RCC 7860 (cell line): Measurements from ENCODE around the gene POGLUT3.

ENCODE experiments used
- DNase-seq: peaks from one replicate; pipeline ENCODE4 v3.0.0-alpha.2; 2015; ENCODE audit warnings: low spot score
- FAIRE-seq: peaks from 2 replicates; lab custom pipeline; 2012; peaks lifted over from hg19 to GRCh38; lab: Jason Lieb, UNC

POGLUT3 gene, protein sequence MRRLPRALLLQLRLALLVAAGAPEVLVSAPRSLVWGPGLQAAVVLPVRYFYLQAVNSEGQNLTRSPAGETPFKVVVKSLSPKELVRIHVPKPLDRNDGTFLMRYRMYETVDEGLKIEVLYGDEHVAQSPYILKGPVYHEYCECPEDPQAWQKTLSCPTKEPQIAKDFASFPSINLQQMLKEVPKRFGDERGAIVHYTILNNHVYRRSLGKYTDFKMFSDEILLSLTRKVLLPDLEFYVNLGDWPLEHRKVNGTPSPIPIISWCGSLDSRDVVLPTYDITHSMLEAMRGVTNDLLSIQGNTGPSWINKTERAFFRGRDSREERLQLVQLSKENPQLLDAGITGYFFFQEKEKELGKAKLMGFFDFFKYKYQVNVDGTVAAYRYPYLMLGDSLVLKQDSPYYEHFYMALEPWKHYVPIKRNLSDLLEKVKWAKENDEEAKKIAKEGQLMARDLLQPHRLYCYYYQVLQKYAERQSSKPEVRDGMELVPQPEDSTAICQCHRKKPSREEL

GRCh38 chr11:108498046-108498815 lies at the start of gene POGLUT3:
TSS of gene POGLUT3 (minus strand) at chr11:108498384. CDS start at chr11:108498366, 18 bp downstream.
- FAIRE-seq (no peak), DNase-seq (no peak)

GRCh38 chr11:108545909-108546501 lies 47.8 kb upstream of the POGLUT3 start:
- DNase-seq = no peak
- no peak for FAIRE-seq

GRCh38 chr11:108543316-108543964 lies 45.3 kb upstream of the POGLUT3 start:
- FAIRE-seq = no peak
- no peak for DNase-seq

- DNase-seq (no peak), FAIRE-seq (no peak)
Measured at GRCh38 chr11:108541531-108541930, 43.3 kb upstream of the POGLUT3 start.

DNA sequence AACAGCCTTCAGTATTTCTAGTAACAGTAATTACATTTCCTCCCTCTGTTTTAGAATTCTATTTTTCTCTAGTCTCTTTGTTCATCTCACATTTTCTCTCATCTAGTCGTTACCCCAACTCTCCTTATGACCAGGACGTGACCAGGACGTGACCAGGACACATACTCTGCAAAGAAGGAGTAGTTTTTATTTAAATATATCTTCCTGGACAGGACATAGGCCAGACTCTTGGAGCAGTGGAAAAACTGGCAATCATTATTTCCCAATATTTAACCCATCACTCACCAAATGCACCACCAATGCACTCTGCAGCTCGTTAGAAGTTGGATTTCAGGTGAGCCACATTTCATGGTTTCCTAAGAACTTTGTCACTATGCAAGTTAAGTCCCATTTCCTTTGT lies 40.3 kb upstream of the POGLUT3 start:
- FAIRE-seq (no peak), DNase-seq (no peak)

DNA sequence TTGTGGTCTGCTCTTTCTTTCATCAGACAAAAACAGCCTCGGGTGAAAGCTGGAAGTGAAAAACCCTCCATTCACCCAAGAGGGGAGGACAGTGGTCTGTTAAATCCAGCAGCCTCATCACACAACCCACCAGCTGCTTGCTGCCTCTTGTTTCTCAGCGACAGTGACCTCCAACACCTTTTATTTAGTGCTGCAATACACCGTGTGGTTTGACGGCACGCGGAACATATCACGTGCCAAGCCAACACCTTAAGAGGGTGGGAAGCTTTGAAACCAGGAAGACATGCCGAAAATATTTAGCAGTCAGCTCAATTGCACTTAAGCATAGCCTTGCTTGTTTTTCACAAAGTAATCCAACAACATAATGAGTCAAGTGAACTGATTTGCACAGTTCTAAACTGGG lies 39.8 kb upstream of the POGLUT3 start:
- no peak for FAIRE-seq

DNA sequence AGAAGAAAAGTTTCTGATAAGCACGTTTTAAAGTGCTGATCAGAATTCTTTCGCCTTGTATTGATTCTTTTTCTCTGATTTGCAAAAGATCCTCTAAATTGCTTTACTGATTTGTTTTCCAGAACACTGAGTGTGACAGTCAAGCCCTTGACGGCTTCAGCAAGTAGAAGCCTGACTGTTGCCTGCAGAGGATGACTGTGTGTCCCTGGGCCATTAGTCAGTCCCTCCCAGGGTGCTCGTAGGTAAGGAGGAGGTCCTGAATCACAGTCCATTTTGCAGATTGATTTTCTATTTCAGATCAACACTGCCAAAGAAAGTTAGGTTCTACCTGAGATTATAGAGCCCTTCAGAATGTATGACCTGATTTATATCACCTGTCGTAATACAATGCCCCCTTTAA lies 38.6 kb upstream of the POGLUT3 start:
- FAIRE-seq = no peak
- no peak for DNase-seq

More for the DNA sequence above, 39.8 kb upstream of the POGLUT3 start:
- no peak for DNase-seq

DNA sequence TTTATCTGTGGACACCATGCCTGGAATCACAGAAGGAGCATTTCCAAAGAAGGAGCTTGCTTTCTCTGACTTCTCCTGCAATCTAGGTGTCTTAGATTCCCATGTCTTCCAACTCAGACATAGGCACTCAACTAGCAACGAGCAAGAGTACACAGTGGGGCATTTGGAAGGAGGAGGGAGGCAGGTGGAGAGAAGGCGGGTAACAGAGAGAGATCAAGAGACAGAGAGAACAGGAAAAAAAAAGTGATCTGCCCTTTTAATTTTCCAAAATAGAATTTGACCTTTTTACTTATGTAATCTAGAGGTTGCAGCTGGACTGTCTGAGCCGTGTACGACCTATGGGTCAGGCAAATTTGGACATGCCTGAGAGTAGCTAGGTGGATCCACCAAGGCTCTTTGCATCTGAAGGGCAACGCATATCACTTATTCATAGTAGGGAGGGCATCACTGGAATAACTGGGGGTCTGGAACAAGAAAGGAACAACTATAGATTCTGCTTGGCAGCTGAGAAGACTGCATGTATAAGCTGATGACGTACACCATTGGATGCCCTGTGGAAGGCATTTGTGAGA lies 37.3 kb upstream of the POGLUT3 start:
- no peak for FAIRE-seq
- DNase-seq = no peak

DNA sequence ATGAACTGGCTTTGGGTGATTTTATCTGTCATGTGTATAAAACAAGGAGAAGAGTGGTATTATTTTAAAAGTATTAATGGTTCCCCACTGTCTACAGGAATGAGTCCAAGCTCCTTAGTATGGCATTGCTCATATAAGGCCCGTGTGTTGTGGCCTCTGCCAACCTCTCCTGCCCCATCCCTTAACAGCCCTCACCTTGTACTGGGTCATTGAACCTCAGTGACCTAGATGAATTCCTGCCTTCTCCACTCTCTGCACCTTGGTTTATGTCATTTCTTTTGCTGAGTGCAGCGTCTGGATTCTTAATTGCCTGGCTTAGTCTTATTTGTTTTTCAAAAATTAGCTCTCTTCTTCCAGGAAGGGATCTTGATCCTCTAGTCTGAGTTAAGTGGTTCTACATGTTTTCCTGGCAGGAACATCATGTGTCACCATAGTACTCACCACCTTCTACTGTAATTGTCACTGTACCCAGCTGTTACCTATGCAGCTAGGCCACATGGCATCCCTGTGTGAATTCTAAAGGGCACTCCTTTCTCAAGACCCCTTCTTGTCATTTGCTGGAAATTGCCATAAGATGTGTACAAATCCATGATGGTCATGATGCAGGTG lies 36.2 kb upstream of the POGLUT3 start:
- no peak for DNase-seq
- no peak for FAIRE-seq

DNA sequence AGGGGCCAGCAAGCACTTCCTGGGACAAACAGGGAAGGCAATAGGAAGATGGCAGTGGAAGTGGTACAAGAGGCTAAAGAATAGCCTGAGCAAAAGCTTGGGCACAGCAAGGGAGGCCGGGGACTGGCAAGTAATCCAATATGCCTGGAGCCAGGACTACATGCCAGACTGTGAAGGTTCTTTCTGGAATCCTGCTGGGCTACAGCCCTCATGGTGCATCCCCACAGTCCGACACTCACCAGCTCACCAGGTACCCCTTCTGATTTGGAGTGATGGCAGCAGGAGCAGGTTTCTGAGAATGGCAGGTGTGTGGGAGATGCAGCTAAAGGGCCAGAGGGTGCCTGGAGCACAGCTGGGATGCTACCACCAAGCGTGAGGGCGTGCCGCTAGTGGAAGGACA lies 32.2 kb upstream of the POGLUT3 start:
- FAIRE-seq = no peak
- no peak for DNase-seq

GRCh38 chr11:108527382-108527781 lies 29.2 kb upstream of the POGLUT3 start:
- no peak for DNase-seq
- FAIRE-seq = no peak

- FAIRE-seq (no peak), DNase-seq (no peak)
Measured at GRCh38 chr11:108525161-108525560, 27.0 kb upstream of the POGLUT3 start.

DNA sequence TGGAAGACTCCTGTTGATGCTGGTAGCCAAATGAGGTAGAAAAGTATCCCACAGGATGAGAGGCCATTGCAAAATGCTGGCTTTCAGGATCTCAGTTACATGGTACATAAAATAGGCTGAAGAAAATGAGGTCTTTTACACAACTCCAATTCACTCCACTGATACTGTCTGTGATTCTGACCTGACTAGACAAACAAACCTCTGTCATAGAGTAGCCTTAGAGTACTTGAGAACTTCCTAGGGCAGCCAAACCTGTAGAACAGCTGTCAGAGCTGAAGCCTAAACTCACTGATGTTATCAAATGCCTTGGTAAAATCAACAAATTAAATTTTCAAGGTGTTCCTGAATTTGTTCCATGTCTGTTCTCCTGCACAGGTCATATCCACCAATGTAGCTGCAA lies 26.2 kb upstream of the POGLUT3 start:
- DNase-seq (no peak), FAIRE-seq (no peak)

- no peak for DNase-seq
- no peak for FAIRE-seq
Measured at GRCh38 chr11:108522318-108522717, 24.1 kb upstream of the POGLUT3 start.

GRCh38 chr11:108518581-108518980 lies 20.4 kb upstream of the POGLUT3 start:
- no peak for FAIRE-seq
- DNase-seq = no peak

- FAIRE-seq = no peak
Measured at GRCh38 chr11:108516125-108516524, 17.9 kb upstream of the POGLUT3 start.

GRCh38 chr11:108512708-108513107 lies 14.5 kb upstream of the POGLUT3 start:
- DNase-seq = no peak
- FAIRE-seq = no peak

More at GRCh38 chr11:108516125-108516524, 17.9 kb upstream of the POGLUT3 start:
- no peak for DNase-seq

DNA sequence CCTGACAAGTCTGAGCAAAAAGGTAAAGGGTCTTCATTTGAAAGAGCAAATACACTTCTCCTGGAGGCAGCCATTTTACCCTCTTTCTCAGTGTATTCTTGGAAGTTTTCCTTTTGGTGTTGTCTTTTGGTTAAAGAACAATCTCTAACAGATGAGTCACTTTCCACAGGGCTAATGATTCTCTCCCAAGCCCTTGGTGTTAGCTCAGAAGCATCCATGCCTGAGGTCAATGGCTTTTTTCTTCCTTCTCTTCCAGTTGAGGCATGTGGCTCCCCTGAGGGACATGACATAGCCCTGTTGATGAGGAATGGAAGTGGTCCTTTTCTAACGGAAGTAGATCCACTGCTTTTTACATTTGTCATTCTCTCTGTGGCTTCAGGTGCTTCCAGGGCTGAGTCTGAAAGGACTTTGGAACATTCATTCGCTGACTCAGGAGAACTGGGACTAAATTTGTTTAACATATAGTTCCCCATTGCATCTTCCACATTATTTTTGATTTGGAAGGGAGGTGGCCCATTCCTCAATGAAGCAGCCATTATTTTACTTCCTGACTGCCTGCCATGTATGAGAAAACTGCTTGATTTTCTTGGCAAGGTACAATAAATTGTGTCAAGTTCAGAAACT lies 13.8 kb upstream of the POGLUT3 start:
- DNase-seq (peak; percentile 90), FAIRE-seq (peak; percentile 97)

- FAIRE-seq (no peak), DNase-seq (no peak)
Measured at GRCh38 chr11:108508653-108509593, 10.7 kb upstream of the POGLUT3 start.
